NOMO-1 (cell line): ENCODE measurements around the gene NUBPL.
"Not testable (repeated sequence)": the region's sequence is repeated elsewhere in the genome, so short reads cannot be mapped to it uniquely, and the experiment has no call there.

Experiments used
- DNase-seq, 2 experiments: peaks; one replicate each; lab custom pipeline; 2025; ENCODE audit not compliant: unreplicated experiment in 2 of 2; lab: John Stamatoyannopoulos, UW

The NUBPL gene

DNA sequence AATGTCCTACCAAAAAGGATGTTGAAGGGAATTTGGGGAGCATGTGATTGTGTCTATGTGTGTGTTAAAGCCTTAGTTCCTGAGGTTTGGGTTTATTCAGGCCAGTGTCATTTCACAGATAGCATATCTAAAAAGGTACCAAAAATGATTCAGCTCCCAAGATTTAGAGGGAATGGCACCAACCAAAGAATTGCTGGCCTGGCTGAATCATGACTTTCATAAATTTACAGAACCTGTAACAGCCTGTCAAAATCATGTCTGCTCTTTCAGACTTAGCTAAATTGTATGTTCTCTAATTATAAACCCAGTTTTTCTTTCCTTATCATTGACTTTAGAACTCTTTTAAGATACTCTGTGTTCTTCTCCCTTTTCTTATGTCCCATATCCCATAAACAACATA, 231.5 kb downstream of the NUBPL start:
- DNase-seq, result no peak

DNA sequence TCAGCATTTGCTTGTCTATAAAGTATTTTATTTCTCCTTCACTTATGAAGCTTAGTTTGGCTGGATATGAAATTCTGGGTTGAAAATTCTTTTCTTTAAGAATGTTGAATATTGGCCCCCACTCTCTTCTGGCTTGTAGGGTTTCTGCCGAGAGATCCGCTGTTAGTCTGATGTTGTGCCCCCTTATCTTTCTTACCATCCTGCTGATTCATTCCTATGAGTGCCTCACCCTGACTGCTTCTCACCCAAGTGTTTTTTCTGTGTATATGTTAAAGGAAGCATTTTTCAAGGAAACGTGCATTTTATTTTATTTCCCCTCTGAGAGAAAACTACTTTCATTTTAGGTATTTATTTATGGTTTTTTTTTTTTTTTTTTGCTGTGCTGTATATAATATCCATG, 236.7 kb downstream of the NUBPL start:
- not testable (repeated sequence) for DNase-seq

DNA sequence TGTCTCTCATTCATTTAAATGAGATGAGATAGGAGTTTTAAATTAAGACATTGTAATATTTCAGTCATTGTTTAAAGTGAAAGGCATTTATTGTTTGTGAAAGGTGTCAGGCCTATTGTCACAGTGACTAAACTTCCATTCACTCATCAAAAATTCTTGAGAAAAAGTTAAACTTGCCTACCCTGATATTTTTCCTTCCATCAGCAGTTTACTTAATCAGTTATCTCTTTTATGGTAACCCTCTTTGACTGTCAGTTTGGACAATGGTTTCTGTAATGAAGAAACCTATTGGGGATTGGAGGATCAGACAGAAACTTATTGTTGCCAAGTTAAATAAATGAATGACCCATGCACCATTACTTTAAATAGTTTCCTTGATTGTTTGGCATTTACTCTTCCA, 241.6 kb downstream of the NUBPL start:
- no peak for DNase-seq

DNA sequence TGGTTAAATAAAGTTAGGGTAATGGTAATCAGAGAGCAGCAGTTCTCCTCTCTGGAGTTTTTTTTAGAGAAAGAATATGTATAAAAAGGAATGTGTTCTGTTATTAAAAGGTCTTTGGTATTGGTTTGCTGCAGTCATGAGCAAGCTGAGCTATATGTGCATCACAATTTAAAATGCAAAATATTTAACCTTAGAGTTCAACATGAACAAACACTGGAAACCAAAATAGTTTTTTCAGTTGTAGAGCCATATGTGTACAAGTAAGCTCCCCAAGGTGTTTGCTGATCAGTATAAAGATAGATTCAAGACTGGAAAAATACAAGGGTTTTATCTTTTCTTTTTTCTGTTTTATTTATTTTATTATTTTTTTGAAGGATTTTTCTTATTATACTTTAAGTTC, 245.0 kb downstream of the NUBPL start:
- DNase-seq, result no peak

DNA sequence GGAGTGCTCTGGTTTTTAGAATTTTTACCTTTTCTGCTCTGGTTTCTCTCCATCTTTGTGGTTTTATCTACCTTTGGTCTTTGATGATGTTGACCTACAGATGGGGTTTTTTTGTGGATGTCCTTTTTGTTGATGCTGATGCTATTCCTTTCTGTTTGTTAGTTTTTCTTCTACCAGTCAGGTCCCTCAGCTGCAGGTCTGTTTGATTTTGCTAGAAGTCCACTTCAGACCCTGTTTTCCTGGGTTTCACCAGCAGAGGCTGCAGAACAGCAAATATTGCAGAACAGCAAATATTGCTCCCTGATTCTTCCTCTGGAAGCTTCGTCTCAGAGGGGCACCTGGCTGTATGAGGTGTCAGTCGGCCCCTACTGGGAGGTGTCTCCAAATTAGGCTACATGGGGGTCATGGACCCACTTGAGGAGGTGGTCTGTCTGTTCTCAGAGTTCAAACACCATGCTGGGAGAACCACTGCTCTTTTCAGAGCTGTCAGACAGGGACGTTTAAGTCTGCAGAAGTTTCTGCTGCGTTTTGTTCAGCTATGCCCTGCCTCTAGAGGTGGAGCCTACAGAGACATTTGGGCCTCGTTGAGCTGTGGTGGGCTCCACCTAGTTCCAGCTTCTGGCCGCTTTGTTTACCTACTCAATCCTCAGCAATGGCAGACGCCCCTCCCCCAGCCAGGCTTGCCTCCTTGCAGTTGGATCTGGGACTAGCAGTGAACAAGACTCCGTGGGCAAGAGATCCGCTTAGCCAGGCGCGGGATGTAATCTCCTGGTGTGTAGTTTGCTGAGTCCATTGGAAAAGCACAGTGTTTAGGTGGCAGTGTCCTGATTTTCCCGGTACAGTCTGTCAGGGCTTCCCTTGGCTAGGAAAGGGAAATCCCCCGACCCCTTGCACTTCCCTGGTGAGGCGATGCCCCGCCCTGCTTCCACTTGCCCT, 250.8 kb downstream of the NUBPL start:
- not testable (repeated sequence) for DNase-seq

DNA sequence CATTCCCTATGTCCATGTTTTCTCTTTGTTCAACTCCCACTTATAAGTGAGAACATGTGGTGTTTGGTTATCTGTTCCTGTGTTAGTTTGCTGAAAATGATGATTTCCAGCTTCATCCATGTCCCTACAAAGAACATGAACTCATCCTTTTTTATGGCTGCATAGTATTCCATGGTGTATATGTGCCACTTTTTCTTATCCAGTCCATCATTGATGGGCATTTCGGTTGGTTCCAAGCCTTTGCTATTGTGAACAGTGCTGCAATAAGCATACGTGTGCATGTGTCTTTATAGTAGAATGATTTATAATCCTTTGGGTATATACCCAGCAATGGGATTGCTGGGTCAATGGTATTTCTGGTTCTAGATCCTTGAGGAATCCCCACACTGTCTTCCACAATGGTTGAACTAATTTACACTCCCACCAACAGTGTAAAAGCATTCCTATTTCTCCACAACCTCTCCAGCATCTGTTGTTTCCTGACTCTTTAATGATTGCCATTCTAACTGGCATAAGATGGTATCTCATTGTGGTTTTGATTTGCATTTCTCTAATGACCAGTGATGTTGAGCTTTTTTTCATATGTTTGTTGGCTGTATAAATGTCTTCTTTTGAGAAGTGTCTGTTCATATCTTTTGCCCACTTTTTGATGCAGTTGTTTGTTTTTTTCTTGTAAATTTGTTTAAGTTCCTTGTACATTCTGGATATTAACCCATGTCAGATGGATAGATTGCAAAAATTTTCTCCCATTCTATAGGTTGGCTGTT, 252.7 kb downstream of the NUBPL start:
- not testable (repeated sequence) for DNase-seq

DNA sequence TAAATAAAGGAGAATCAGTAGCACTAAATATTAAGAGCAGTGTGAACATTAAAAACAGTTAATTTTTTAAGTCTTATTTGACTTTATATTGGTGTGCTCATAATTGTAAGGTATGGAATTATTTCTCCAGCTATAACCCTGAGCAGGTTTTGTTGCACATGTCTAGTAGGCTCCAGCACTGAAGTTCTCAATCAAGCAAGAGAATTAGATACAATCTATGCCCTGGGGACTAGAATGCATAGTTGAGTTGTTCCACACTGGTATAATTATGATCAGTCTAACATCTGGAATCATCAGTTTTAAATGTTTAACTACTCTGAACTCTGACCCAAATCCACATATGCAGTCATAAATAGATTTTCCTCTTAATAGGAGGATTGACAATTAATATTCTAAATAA, 258.1 kb downstream of the NUBPL start:
- DNase-seq, result no peak

DNA sequence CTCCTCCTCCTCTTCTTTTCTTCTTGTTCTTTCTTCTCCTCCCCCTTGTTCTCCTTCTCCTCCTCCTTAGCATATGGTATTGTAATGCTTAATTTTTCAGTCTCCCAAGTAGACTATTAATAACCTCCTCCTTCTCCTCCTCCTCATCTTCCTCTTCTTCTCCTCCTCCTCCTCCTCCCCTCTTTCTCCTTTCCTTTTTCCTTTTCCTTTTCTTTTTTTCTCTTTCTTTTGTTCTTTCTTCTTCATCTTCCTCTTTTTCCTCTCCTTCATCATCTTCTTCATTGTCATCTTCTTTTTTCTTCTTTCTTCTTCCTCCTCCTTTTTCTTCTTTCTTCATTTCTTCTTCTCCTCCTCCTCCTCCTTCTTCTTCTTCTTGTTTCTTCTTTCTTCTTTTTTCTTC, 264.3 kb downstream of the NUBPL start:
- no peak for DNase-seq

DNA sequence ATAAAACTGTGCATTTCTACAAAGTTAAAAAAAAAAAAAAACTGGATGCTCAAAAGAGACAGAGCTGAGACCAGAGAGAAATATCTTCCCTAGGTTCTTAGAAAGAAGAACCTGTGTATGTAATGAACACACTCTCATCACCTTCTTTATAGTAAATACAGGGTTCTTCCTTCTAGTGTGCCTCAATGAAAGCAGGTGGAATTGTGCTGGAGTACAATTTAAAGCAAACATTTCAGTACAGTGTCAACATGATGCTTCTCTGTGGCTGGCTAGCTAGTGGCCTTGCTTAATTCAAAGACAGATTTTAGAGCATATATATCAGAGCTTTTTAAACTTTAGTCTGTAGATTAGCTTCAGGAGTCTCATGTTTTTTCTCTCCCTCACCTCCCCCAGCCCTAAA, 266.1 kb downstream of the NUBPL start:
- DNase-seq, result no peak

DNA sequence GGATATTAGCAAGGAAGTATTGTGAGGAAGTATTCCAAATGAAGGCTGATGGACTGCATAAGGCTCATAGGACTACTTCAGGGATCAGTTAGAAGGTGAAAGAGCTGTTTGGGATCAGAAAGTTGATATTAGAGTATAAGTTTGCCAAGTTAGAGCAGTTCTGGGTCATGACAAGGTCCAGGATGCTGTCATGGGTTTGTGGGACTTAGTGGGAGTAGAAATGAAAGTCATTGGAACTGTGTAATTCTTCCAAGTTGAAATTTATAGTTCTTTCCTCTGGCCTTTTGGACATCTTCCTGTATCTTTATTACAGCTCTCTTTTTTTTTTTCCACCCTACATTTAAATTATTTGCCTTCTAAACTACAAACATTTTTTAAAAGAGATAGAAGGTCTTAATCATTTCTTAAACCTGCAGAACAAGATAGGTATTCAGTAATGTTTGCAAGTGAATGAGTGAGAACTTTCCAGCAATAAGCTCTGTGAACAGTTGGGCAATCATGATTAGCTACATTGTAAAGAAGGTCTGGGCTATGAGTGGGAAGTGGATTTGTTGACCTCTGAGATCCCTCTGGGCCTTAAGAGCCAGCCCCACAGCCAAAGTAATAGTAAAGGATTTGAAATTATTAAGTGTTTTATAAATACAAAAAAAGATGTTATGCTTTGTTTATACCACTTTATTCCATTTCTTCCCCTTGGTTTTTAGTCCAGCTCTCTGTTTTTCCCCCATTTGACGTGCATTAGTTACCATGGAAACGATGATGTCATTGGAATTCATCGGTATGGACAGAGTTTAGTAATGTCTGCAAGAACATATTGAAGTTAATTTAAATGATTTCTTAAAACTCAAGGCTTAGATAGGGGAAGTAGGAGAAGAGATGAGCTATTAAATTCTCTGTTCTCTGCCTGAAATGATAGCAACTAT, 268.0 kb downstream of the NUBPL start:
- no peak for DNase-seq

DNA sequence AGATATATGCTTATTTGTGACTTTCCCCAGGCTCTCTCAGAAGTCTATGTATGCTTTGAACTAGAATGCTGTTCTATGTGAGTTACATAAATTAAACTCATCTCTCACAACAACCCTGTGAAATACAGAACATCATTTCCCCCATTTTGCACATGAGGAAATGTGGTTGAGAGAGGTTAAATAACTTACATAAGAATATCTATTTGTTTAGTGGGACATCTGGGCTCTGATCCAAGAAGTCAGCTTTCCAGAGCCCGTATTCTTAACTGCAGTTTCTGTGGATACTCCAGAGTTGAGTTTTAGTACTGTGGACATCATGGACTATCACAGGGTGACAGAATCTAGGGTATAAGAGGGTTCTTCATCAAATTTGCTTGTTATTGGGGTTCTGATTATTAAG, 273.4 kb downstream of the NUBPL start:
- DNase-seq, result no peak

DNA sequence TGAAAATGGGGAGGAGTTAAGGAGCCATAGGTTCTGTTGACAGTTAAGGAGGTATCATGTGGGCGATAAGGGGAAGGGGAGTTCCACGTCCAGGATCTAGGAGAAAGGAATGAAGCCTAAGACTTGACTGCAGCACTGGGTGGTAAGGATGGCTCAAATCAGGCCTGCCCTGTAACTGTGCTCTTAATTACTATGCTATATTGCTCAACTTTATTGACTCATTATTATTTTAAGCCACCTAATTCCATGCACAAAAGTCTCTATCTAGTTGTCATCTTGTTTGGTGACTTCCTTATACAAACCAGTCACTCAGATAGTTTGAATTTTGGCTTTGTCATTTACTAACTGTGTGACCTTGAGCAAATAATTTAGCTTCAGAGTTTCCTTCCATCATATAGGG, 273.8 kb downstream of the NUBPL start:
- DNase-seq, result no peak

DNA sequence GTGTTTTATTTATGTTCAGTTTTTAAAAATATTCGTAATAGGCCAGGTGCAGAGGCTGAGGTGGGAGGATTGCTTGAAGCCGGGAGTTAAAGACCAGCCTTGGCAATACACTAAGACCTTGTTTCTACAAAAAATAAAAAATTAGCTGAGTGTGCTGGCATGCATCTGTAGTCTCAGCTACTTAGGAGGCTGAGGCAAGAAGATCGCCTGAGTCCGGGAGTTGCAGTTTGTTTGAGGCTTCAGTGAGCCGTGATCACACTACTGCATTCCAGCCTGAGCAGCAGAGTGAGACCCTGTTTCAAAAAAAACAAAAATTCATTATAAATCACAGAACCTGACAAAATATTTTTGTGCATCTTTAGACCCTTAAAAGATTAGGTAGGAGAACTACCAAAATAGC, 275.8 kb downstream of the NUBPL start:
- DNase-seq, result no peak

DNA sequence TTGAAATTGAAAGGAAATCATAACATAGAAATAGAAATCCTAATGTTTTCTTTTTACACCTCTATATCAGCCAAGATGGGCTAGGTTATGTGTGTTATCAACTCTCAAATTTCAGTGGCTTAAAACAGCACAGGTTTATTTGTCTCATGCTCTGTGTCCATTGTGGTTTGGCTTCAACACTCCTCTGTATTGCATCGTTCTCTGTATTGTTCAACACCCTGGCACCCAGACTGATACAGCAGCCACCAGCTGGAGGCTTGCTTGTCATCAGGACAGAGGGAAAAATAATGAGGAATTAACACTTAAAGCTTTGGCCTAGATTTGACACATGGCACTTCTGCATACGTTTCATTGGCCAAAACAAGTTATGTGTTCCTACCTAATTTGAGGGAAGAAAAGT, 281.7 kb downstream of the NUBPL start:
- DNase-seq, result no peak

DNA sequence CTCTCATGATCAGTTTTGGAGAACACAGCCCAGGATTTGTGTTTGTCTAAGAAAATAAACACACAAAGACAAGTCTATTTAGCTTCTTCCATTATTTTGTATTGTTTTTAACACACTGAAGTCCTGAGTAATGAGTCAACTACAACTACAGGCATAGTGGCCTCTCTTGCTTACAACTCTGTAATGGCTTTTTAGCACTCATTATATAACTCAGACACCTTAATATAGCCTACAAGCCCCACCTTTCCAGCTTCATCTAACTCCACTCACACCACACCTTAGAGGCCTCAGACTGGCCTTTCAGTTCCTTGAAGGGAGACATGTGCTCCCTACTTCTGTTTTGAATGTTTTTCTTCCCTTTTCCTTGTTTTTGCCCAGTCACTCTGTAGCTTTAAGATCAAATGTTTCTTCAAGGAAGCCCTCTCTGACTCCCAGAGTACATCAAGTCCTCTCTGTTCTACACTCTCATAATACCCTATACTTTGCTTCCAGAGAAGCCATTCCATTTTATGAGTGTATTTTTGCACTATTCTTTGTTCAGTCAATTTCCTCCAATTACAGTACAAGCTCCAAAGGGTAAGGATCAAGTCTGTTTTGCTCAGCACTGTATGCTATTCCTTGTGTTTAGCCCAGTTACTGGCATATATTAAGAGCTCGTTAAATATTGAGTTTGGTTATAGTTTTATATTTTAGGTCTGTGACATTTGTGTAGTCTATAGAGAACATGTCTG, 282.3 kb downstream of the NUBPL start:
- DNase-seq, result peak; percentile 8 to 15

DNA sequence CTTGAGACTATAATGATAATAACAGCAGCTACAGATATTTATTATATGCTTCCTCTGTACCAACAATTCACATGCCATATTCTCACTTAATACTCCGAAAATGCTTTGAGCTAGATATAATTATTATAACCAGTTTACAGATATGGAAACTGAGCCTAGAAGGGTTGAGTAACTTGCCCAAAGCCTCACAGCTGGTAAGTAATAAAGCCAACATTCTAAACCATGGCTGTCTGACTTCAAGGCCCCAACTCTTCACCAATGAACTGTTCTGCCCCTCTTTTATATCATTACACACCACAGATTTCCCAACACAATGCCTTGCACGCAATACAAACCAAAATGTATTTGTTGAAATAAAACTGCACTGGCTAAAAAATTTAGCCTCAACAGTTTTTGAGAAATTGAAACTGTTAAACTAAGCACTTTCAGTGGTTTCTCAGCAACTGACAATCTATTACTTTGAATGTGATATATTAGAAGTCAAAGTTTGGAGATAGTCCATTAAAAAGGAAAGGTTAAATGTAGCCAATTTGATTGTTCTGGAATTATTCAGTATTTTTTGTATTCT, 293.4 kb downstream of the NUBPL start:
- no peak for DNase-seq

DNA sequence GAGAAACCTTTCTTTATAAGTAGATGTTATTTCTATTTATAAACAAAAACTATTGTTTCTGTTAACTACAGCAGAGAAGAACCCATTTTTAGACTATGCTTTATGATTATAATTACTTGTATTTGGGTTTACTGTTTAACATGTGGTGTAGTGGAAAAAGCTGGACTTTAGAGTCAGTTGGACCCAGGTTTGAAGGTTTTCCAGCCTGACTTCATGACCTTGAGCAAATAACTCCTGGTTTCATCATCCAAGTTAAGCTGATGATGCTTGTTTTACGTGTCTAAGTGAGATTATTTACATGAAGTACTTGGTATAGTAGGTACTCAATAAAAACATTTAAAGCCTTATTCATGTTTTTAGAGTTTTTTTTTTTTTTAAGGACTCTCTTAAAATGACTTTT, 294.1 kb downstream of the NUBPL start:
- DNase-seq, result no peak

DNA sequence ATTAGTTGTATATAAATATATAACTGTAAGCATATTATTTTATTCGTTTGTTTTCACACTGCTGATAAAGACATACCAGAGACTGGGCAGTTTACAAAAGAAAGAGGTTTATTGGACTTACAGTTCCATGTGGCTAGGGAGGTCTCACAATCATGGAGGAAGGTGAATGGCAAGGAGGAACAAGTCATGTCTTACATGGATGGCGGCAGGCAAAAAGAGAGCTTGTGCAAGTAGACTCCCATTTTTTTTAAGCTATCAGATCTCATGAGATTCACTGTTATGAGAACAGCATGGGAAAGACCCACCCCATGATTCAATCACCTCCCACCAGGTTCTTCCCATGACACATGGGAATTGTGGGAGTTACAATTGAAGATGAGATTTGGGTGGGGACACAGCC, 294.8 kb downstream of the NUBPL start:
- DNase-seq, result not testable (repeated sequence)

DNA sequence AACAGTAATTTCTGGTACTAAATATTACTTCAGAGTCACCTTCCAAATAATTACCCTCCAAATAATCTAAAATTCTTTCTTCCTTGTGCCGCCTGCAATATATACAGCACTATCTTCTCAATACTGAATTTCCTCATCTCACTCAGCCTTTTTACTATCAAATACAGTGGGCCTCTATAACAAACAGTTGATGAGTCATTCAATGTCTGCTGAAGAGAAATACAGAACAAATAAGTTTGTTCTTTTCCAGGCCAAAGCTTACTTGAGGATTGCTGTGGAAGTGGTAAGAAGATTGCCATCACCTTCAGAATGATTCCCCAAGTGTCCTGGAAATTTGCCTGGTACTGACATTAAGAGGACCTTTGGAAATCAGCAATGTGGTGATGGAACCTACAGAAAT, 297.7 kb downstream of the NUBPL start:
- DNase-seq, result no peak
